HL-60/S4 treated with phorbol 12-myristate 13-acetate at 8.2 ng/mL for 4 days and 3 days (cell line): ENCODE measurements around the gene ELMO1.

Experiments used
- in situ Hi-C: fragments of 300-500 bp; cut with MboI; formaldehyde crosslinking; loops from 2 replicates; pipeline ENCODE4 v1.15.0; 2022; ENCODE audit warnings: low sequenced_read_pairs

Gene ELMO1

DNA sequence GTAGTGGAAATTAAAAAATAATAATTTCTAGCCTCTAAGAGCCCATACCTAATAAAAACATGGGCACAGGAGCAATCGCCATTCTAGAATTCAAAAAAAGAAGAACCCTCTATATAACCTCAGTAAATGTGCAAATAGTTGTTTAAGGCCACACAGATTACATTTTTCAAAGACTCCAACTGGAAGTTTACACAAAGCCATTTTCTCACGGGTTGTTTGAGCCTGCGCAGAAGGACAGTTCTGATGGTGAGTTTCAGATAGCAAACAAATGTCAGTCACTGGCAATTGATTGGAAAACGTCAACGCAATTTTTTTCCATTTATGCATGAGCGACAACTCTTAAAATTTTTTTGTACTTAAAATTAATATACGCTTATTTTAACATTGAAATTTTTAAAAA is 23.0 kb upstream of the ELMO1 start:
- in situ Hi-C loops, result no loop called here

DNA sequence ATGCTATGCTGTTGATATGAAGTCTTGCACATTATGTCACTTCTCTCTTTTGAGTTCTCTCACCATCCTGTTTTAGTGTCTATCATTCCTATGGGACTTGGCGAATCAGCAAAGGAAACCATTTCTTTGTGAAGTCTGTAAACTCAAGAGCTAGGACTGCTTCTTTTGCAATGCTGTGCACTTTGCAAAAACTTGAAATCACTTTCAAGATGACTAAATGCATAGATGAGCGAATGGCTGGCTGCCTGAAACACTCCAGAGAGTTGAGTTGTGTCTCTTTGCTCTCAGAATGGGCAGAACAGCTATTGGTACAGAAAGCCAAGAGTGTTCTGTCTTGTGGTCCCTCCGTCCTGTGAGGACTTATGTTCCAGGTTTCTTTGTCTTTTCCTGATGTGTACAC is 18.3 kb upstream of the ELMO1 start:
- in situ Hi-C loops, result no loop called here

DNA sequence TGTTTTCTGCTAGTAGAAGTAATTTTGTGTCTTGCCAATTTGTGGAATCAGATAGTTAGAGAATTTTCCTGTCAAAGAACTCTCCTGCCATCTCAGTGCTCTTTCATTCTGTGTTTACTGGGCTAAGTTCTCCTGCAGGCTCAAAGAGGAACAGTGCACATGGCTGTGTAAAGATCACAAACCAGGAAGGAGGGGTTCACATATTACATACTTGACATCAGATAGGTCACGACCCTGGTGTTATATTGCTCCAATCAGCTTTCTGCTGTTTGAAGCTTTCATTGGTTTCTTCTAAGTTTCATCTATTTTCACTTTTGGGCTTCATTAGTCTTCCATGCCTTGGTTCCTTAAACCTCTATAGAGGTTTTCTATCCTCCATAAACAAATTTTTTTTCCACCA is 13.5 kb upstream of the ELMO1 start:
- in situ Hi-C loops, result no loop called here

GRCh38 chr7:37455081-37455480 is 6.4 kb upstream of the ELMO1 start:
- in situ Hi-C loops, result no loop called here

GRCh38 chr7:37452346-37452745 is 3.7 kb upstream of the ELMO1 start:
- in situ Hi-C loops, result no loop called here

GRCh38 chr7:37450035-37450434 is 1.4 kb upstream of the ELMO1 start:
- in situ Hi-C loops, result no loop called here

DNA sequence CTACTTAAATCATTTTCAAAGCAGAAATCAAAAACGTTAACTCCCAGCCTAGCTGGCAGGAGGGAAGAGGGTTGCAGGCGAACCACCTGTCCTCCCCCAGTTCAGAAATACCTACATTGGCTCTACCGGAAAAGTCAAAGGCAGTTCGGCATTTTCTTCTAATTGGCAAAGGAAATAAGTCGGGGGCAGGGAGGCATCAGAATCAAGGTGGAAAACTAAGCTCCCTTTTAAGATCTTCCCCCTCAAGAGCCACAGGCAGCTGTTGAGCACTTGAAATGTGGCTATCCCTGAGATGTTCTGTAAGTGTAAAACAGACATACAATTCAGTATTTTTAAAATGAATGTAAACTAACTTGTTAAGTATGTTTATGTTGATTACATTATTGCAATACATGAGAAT is 957 bp upstream of the ELMO1 start:
- in situ Hi-C loops, result no loop called here

DNA sequence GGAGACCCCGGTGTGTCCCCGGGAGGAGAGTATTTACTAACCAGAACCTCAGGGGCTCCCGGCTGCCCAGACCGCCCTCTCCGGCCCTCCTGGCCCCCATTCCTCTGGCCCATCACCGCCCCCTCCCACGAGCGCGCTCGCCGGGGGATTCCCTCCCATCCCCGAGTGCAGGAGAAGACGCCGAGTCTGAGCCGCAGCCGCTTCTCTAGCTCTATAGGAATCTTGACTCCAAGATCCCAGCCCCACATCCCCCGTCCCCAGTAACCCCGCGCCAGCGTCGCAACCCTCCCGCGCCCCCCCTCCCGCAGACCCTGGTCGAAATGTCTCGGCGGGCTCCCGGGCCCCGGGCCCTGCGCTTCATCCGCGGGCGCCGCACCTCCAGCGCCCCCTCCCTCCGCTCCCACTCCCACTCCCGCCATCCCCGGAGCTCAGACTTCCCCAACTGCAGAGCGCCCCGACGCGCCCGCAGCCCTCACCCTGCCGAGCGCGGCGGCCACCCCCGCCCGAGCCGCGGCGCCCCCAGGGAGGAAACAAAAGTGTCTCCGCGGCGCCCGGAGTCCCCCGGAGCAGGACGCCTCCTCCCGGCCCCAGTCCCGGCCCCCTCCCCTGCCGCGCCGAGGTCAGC is 541 bp downstream of the ELMO1 start:
- in situ Hi-C loops, result no loop called here

DNA sequence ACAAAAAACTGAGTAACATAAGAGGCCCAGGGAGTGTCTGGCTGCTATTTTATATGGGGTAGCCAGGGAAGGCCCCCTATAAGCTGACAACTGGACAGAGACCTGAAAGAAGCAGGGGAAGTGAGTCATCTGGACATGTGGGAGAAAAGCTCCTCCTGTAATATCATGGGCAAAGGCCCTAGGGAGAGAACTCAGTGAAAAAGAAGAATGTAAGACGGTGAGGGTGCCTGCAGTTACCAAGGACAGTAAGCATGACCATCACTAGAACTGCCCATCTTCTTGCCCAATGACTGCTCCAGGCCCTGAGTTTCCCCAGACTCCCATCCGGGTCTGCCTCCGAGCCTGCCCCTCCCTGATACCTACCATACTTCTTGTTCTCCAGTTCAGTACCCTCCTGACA is 2.3 kb downstream of the ELMO1 start:
- in situ Hi-C loops, result no loop called here

DNA sequence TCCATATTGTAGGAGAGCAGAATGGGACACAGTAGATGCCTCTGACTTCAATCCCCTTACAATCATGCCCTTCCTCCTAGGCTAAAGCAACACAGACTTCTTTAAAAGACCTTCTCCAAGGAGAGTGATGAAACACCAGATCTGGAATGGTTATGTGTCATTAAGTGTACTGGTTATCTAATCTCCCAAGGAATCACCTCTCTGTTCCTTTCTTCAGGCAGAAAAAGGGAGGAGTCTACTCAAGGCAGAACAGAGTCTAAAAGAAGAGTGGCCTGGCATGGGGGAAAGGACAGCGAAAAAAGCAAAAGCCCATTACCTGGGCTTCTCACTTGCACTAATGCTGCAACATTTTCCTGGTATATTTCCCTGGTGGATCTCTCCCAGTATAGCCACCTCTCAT is 2.9 kb downstream of the ELMO1 start:
- in situ Hi-C loops, result no loop called here

- in situ Hi-C loops, result no loop called here
Observed at GRCh38 chr7:37445064-37445723, 3.5 kb downstream of the ELMO1 start.

DNA sequence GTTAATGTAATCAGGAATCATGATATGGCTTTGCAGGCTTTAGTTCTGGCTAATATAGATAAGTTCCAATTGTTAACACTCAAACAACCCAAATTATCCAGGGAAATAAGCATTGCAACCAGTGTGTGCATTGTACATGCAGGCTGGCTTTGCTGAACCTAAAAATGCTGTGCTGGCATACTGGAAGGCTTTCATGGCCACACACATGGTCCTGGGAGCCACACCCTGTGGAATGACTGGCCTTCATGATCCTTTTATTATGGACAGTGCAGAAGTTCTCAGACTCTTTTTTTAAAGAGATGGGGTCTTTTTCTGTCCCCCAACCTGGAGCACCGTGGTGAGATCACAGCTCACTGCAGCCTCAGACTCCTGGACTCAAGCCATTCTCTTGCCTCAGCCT is 5.0 kb downstream of the ELMO1 start:
- in situ Hi-C loops, result no loop called here

- in situ Hi-C loops, result no loop called here
Observed at GRCh38 chr7:37442268-37442667, 6.4 kb downstream of the ELMO1 start.

DNA sequence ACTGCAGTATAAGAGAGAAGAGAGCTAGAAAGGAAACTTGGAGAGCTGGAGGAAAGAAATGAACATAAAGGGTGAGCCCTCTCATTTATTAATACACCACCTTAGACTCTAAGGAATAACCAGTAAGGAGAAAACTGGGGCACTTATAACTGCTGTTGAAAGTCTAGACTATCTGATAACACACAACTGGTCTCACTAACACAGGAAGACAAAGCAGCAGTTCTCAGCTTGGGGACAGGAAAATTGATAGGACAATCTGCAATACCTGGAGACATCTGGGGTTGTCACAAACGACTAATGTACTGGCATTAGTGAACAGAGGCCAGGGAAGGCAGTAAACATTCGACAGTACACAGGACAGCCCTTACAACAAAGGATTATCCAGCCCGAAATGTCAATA is 6.8 kb downstream of the ELMO1 start:
- in situ Hi-C loops, result no loop called here

DNA sequence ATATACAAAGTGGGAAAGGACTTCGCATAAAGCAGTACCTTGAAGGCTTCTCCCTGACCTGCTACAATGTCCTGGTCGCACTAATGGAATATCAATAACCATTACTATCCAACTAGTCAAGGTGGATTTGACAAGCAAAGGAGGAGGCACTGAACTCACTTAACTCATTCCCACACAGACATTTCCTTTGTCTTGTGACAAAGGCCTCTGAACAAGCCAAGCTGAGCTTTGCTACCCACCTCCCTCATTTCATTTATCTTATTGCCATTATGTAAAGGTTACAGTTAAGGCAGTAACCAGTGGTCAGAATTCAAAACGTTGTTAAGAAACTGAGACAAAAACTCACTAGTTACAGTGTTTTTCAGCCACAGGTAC is 7.3 kb downstream of the ELMO1 start:
- in situ Hi-C loops, result no loop called here

GRCh38 chr7:37440738-37441385 is 7.8 kb downstream of the ELMO1 start:
- in situ Hi-C loops, result no loop called here

GRCh38 chr7:37439653-37440026 is 9.0 kb downstream of the ELMO1 start:
- in situ Hi-C loops, result no loop called here

DNA sequence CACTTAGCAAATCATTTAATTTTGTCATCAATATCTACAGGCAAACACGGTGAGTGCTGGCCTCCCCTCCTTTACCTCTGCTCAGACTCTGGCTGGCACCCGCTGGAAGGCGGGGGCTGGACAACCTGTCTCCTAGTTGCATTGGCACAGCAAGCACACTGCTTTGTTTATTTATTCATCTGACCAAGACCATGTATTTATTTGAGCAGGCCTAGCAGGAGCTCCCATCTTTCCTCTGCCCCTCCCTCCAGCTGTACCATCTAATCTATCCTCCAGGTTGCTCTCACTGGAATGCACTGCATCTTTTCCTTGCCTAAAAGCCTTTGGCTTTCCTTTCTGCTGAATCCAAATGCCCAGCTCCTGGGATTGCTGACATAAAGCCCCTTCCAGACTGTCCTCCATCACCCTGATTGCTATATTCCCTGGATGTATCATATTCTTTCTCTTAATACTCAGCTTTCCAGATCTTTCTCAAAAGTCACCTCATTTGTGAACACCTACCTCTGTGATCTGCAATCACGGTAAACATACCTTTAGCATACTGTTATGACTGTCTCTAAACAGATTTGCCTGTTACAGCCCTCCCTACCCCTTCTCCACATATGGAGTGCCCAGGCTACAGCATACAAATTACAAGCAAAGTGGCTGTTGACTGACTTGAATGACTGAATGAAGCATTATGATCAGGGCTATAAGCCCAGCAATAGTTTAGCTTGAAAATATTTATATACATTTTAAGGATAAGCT is 9.6 kb downstream of the ELMO1 start:
- in situ Hi-C loops, result no loop called here

GRCh38 chr7:37435156-37435855 is 13.4 kb downstream of the ELMO1 start:
- in situ Hi-C loops, result no loop called here

GRCh38 chr7:37434529-37434928 is 14.1 kb downstream of the ELMO1 start:
- in situ Hi-C loops, result no loop called here

GRCh38 chr7:37433166-37433565 is 15.5 kb downstream of the ELMO1 start:
- in situ Hi-C loops, result no loop called here
